ENCODE measurements around the gene FRMD4A. TPM values are rescaled to one million over a fixed set of nuclear protein-coding genes. Genes with fewer than 3 reads are reported as not detected.

Gene FRMD4A
- total RNA-seq, 1 experiment from 2014 or later: 7.1 TPM

- H3K36me3 ChIP-seq (ENCODE audit: low read depth, low read length): no peaks in the 10 kb centered on the region
- peaks cover 26% of the 10 kb centered on the region for H3K27me3 ChIP-seq (ENCODE audit: low read length)
- intact Hi-C loops (cut with micrococcal nuclease): no loop called here
- ChIA-PET POLR2A (ENCODE audit: unreplicated experiment) (no interaction called here), CTCF (no interaction called here)
- no peak overlapping the region for H3K9ac ChIP-seq (ENCODE audit: low read length)
- no peaks in the 10 kb centered on the region for H3K9me2 ChIP-seq (replicated peaks; ENCODE audit: low read length)
- H3K4me3 ChIP-seq (ENCODE audit: low read length): no peak overlapping the region
- H4K20me1 ChIP-seq (ENCODE audit: low read length): no peaks in the 10 kb centered on the region
- no peaks in the 10 kb centered on the region for H3K4me1 ChIP-seq (ENCODE audit: insufficient read depth, low read length)
- no peak overlapping the region for H3K27ac ChIP-seq (ENCODE audit: low read length)
- BruUV-seq (replicated peaks): no TSS peak
- no peak overlapping the region for H3K4me2 ChIP-seq (ENCODE audit: low read length)
- no peak for DNase-seq
- H3K79me2 ChIP-seq (ENCODE audit: low read length): no peaks in the 10 kb centered on the region
- no peak for TF ChIP-seq EZH2 (IDR thresholded peaks at IDR 0.05; ENCODE audit: low read length, unreplicated experiment)
- no peak for TF ChIP-seq CTCF (conservative IDR thresholded peaks at IDR 0.05; ENCODE audit: low read depth, low read length)
- no peak for TF ChIP-seq EZH2phosphoT487 (IDR thresholded peaks at IDR 0.05; ENCODE audit: borderline replicate concordance, low read length)
- no peak overlapping the region for H2AFZ ChIP-seq (ENCODE audit: low read length)
- no peaks in the 10 kb centered on the region for H3K9me3 ChIP-seq (ENCODE audit: low read length)
- H3F3A ChIP-seq (ENCODE audit: low read length, unreplicated experiment): no peaks in the 10 kb centered on the region
- no peak for ATAC-seq
Observed at GRCh38 chr10:14369906-14370305, 39.2 kb upstream of the FRMD4A start.

- no TSS peak for BruUV-seq (replicated peaks)
- Histone ChIP-seq H3K36me3 (ENCODE audit: low read depth, low read length) (no peaks in the 10 kb centered on the region), H3K9me2 (replicated peaks; ENCODE audit: low read length) (no peaks in the 10 kb centered on the region), H3K4me2 (ENCODE audit: low read length) (no peak overlapping the region), H3F3A (ENCODE audit: low read length, unreplicated experiment) (no peaks in the 10 kb centered on the region), H4K20me1 (ENCODE audit: low read length) (no peaks in the 10 kb centered on the region), H3K4me3 (ENCODE audit: low read length) (no peak overlapping the region), H2AFZ (ENCODE audit: low read length) (no peak overlapping the region), H3K4me1 (ENCODE audit: insufficient read depth, low read length) (no peaks in the 10 kb centered on the region), H3K27ac (ENCODE audit: low read length) (no peak overlapping the region), H3K9me3 (ENCODE audit: low read length) (no peaks in the 10 kb centered on the region), H3K79me2 (ENCODE audit: low read length) (no peaks in the 10 kb centered on the region), H3K27me3 (ENCODE audit: low read length) (peaks cover 15% of the 10 kb centered on the region), H3K9ac (ENCODE audit: low read length) (no peak overlapping the region)
- no peak for TF ChIP-seq EZH2phosphoT487 (IDR thresholded peaks at IDR 0.05; ENCODE audit: borderline replicate concordance, low read length)
- TF ChIP-seq EZH2 (IDR thresholded peaks at IDR 0.05; ENCODE audit: low read length, unreplicated experiment): no peak
- TF ChIP-seq CTCF (conservative IDR thresholded peaks at IDR 0.05; ENCODE audit: low read depth, low read length): no peak
- intact Hi-C loops (cut with micrococcal nuclease): no loop called here
- no peak for ATAC-seq
- DNase-seq: no peak
- ChIA-PET POLR2A (ENCODE audit: unreplicated experiment) (no interaction called here), CTCF (no interaction called here)
Observed at GRCh38 chr10:14366760-14367159, 36.0 kb upstream of the FRMD4A start.

GRCh38 chr10:14365266-14365665 lies 34.5 kb upstream of the FRMD4A start:
- TF ChIP-seq CTCF (conservative IDR thresholded peaks at IDR 0.05; ENCODE audit: low read depth, low read length): no peak
- no peak for TF ChIP-seq EZH2 (IDR thresholded peaks at IDR 0.05; ENCODE audit: low read length, unreplicated experiment)
- no peak for TF ChIP-seq EZH2phosphoT487 (IDR thresholded peaks at IDR 0.05; ENCODE audit: borderline replicate concordance, low read length)
- Histone ChIP-seq H3K9ac (ENCODE audit: low read length) (no peak overlapping the region), H4K20me1 (ENCODE audit: low read length) (no peaks in the 10 kb centered on the region), H3K4me3 (ENCODE audit: low read length) (no peak overlapping the region), H3K36me3 (ENCODE audit: low read depth, low read length) (no peaks in the 10 kb centered on the region), H3F3A (ENCODE audit: low read length, unreplicated experiment) (no peaks in the 10 kb centered on the region), H3K4me2 (ENCODE audit: low read length) (no peak overlapping the region), H3K9me3 (ENCODE audit: low read length) (no peaks in the 10 kb centered on the region), H3K27me3 (ENCODE audit: low read length) (peaks cover 18% of the 10 kb centered on the region), H2AFZ (ENCODE audit: low read length) (no peak overlapping the region), H3K79me2 (ENCODE audit: low read length) (no peaks in the 10 kb centered on the region), H3K4me1 (ENCODE audit: insufficient read depth, low read length) (no peaks in the 10 kb centered on the region), H3K9me2 (replicated peaks; ENCODE audit: low read length) (no peaks in the 10 kb centered on the region), H3K27ac (ENCODE audit: low read length) (no peak overlapping the region)
- BruUV-seq (replicated peaks): no TSS peak
- ChIA-PET CTCF (no interaction called here), POLR2A (ENCODE audit: unreplicated experiment) (no interaction called here)
- ATAC-seq (no peak), DNase-seq (no peak)
- intact Hi-C loops (cut with micrococcal nuclease): no loop called here
